Right lobe of liver (tissue), 6 donors: Measurements from ENCODE around the gene EPS8L3. TPM values are rescaled to one million over a fixed set of nuclear protein-coding genes. Genes with fewer than 3 reads are reported as not detected.

Experiments used
- ATAC-seq, 4 donors: fragments of 200-7000 bp; cut with Tn5 transposase; one replicate each; pipeline ENCODE4 v1.9.1; 2020; ENCODE audit warnings: mild to moderate bottlenecking in 4 of 4, moderate library complexity in 4 of 4
- DNase-seq, 3 donors: peaks; one replicate each; pipeline ENCODE4 v3.0.0-alpha.2; 2020
- H3K27ac ChIP-seq, 3 donors: fragments of 200-600 bp; one replicate each; pipeline ENCODE4 v1.8.0; 2022
- H3K27me3 ChIP-seq, 2 donors: fragments of 200-600 bp; one replicate each; pipeline ENCODE4 v1.8.0; 2022
- H3K36me3 ChIP-seq, 4 donors: fragments of 200-600 bp; sonication (generic) in 1 of 4; one replicate each; pipeline versions ENCODE4 v1.5.1 to v1.8.0; 2017 to 2022; ENCODE audit warnings: control low read depth in 1 of 4
- H3K4me1 ChIP-seq, 4 donors: fragments of 200-600 bp; sonication (generic) in 1 of 4; one replicate each; pipeline versions ENCODE4 v1.5.1 to v1.8.0; 2017 to 2022; ENCODE audit warnings: control low read depth in 1 of 4
- H3K4me3 ChIP-seq, 3 donors: fragments of 200-600 bp; one replicate each; pipeline ENCODE4 v1.8.0; 2022
- H3K9me3 ChIP-seq, 4 donors: fragments of 200-600 bp; sonication (generic) in 1 of 4; one replicate each; pipeline versions ENCODE4 v1.5.1 to v1.8.0; 2017 to 2022; ENCODE audit warnings: control low read depth in 1 of 4
- CTCF ChIP-seq, 4 donors: fragments of 200-600 bp in 3 of 4; fragments of 450-650 bp in 1 of 4; IDR thresholded peaks; one replicate each; pipeline versions ENCODE4 v1.5.1 to v1.8.0; 2016 to 2022; ENCODE audit warnings: antibody characterized with exemption in 4 of 4, mild to moderate bottlenecking in 2 of 4
- POLR2A ChIP-seq: fragments of 450-650 bp; IDR thresholded peaks from one replicate; pipeline ENCODE4 v1.6.1; 2017; ENCODE audit warnings: antibody characterized with exemption, mild to moderate bottlenecking
- WGBS: methylation state at CpG from one replicate; pipeline ENCODE4 v1.1.6; 2018; ENCODE audit warnings: low coverage, low lambda C conversion rate; ENCODE audit not compliant: insufficient coverage; ENCODE audit errors: missing lambda C conversion rate; 5-methylcytosine and 5-hydroxymethylcytosine counted together
- intact Hi-C, 2 donors: fragments of 100-400 bp; cut with DNase I; formaldehyde crosslinking; loops; one replicate each; pipeline versions ENCODE4 v1.11.2 to v1.14.1; 2022
- total RNA-seq, 6 experiments: library from RNA; depleted of rRNA in 2 of 6; stranded (reverse); fragments of >200 nt in 2 of 6; fragmentation: NEBNext Ultra II Directional in 3 of 6; extraction: Animal tissue kit (Norgen Biotek cat#: 25700) in 3 of 6; gene quantifications; one replicate each; pipeline versions ENCODE4 v1.1.0 to v1.2.4, GENCODE V29; 2016 to 2023
- donor health status: DM: no; HTN: yes; CAD: no.
- donor health status: DM: no; HTN: no; CAD: no.
- donor health status: DM: no; HTN: no; CAD: no.
- donor health status: DM: no; HTN: yes; CAD: no.
- donor health status: DM: no; HTN: yes; CAD: no.

EPS8L3 gene
- total RNA-seq, 6 experiments from 2014 or later: 3.2 to 4.7 (median 3.3) TPM; not detected in 3

- no peak for TF ChIP-seq POLR2A
- no peak overlapping the region for H3K27ac ChIP-seq
- no peaks in the 10 kb centered on the region for H3K36me3 ChIP-seq
- intact Hi-C loops: no loop called here
- no peaks in the 10 kb centered on the region for H3K4me1 ChIP-seq
- no peaks in the 10 kb centered on the region for H3K27me3 ChIP-seq
- no peak overlapping the region for H3K4me3 ChIP-seq
- ATAC-seq (no peak), DNase-seq (no peak)
- no peaks in the 10 kb centered on the region for H3K9me3 ChIP-seq
- WGBS: 76% methylated on average over 7 of the region's 12 CpGs
These were observed 36.9 kb downstream of the EPS8L3 start for GRCh38 chr1:109726728-109727373.

GRCh38 chr1:109726007-109726406 lies 37.7 kb downstream of the EPS8L3 start:
- Histone ChIP-seq H3K4me1 (no peaks in the 10 kb centered on the region), H3K27ac (no peak overlapping the region), H3K36me3 (no peaks in the 10 kb centered on the region), H3K9me3 (no peaks in the 10 kb centered on the region), H3K4me3 (no peak overlapping the region), H3K27me3 (no peaks in the 10 kb centered on the region)
- 71% methylated on average over 1 of the region's 1 CpG for WGBS
- DNase-seq (no peak), ATAC-seq (no peak)
- intact Hi-C loops: no loop called here
- TF ChIP-seq CTCF (IDR thresholded peaks at IDR 0.05): no peak
- TF ChIP-seq POLR2A: no peak

GRCh38 chr1:109725510-109725909 lies 38.2 kb downstream of the EPS8L3 start:
- no peak for TF ChIP-seq POLR2A
- no peak for TF ChIP-seq CTCF (IDR thresholded peaks at IDR 0.05)
- WGBS: 84% methylated on average over 2 of the region's 4 CpGs
- H3K4me3 ChIP-seq: no peak overlapping the region
- DNase-seq: no peak
- intact Hi-C loops: no loop called here
- no peaks in the 10 kb centered on the region for H3K27me3 ChIP-seq
- H3K9me3 ChIP-seq: no peaks in the 10 kb centered on the region
- ATAC-seq: no peak
- H3K27ac ChIP-seq: no peak overlapping the region
- no peaks in the 10 kb centered on the region for H3K4me1 ChIP-seq
- no peaks in the 10 kb centered on the region for H3K36me3 ChIP-seq

- TF ChIP-seq POLR2A: no peak
- Histone ChIP-seq H3K27me3 (no peaks in the 10 kb centered on the region), H3K27ac (no peak overlapping the region), H3K36me3 (no peaks in the 10 kb centered on the region), H3K4me1 (no peaks in the 10 kb centered on the region), H3K4me3 (no peak overlapping the region), H3K9me3 (no peaks in the 10 kb centered on the region)
- WGBS: 90% methylated on average over 5 of the region's 5 CpGs
- ATAC-seq: no peak
- intact Hi-C loops: no loop called here
- no peak for DNase-seq
These were observed 38.8 kb downstream of the EPS8L3 start for GRCh38 chr1:109724933-109725332.

- H3K4me1 ChIP-seq: no peaks in the 10 kb centered on the region
- DNase-seq (no peak), ATAC-seq (no peak)
- TF ChIP-seq CTCF (IDR thresholded peaks at IDR 0.05): no peak
- no peak for TF ChIP-seq POLR2A
- no peak overlapping the region for H3K27ac ChIP-seq
- intact Hi-C loops: no loop called here
- H3K4me3 ChIP-seq: no peak overlapping the region
- no peaks in the 10 kb centered on the region for H3K36me3 ChIP-seq
- H3K27me3 ChIP-seq: no peaks in the 10 kb centered on the region
- H3K9me3 ChIP-seq: no peaks in the 10 kb centered on the region
- 79% methylated on average over 6 of the region's 7 CpGs for WGBS
These were observed 40.6 kb downstream of the EPS8L3 start for GRCh38 chr1:109722908-109723691.
